HepG2 (cell line): ENCODE data around the gene AGRN. TPM values are rescaled to one million over a fixed set of nuclear protein-coding genes. Genes with fewer than 3 reads are reported as not detected.
A peak's percentile ranks its signal among the peaks of the same experiment; 100 is the strongest.

ENCODE experiments used
- ARNTL ChIP-seq: sonication (generic); formaldehyde crosslinking; IDR thresholded peaks from 2 replicates; pipeline ENCODE4 v1.4.0; 2020; ENCODE audit warnings: mild to moderate bottlenecking, missing genetic modification reagents
- DNMT1 ChIP-seq: sonication (generic); formaldehyde crosslinking; IDR thresholded peaks from 2 replicates; pipeline ENCODE4 v1.5.1; 2020; ENCODE audit warnings: mild to moderate bottlenecking, missing genetic modification reagents
- KAT7 ChIP-seq: IDR thresholded peaks from 2 replicates; pipeline ENCODE4 v1.6.1; 2018; ENCODE audit warnings: borderline replicate concordance, missing compliant biosample characterization
- KLF13 ChIP-seq: sonication (generic); formaldehyde crosslinking; IDR thresholded peaks from 2 replicates; pipeline ENCODE4 v1.4.0; 2020; ENCODE audit warnings: mild to moderate bottlenecking, missing genetic modification reagents
- KLF15 ChIP-seq: sonication (generic); formaldehyde crosslinking; IDR thresholded peaks from 2 replicates; pipeline ENCODE4 v1.8.1; 2023; ENCODE audit warnings: borderline replicate concordance, mild to moderate bottlenecking, inconsistent platforms, missing genetic modification reagents, mixed read lengths
- KLF6 ChIP-seq: IDR thresholded peaks from 2 replicates; pipeline ENCODE4 v1.8.0; 2016; ENCODE audit warnings: missing biosample characterization, missing genetic modification reagents
- MAZ ChIP-seq, 2 experiments: sonication (generic) in 1 of 2; formaldehyde crosslinking in 1 of 2; IDR thresholded peaks; 2 replicates each; pipeline versions ENCODE4 v1.5.0 to v1.6.1; 2012 to 2020; ENCODE audit warnings: low read depth in 2 of 2, mild to moderate bottlenecking in 2 of 2, borderline replicate concordance in 1 of 2, improper control_type of control experiment in 1 of 2, low read length in 1 of 2, missing genetic modification reagents in 1 of 2, moderate library complexity in 1 of 2
- MXD4 ChIP-seq: IDR thresholded peaks from 2 replicates; pipeline ENCODE4 v1.6.1; 2016; ENCODE audit warnings: mild to moderate bottlenecking, missing biosample characterization, missing genetic modification reagents
- NBN ChIP-seq: fragments of 450-650 bp; conservative IDR thresholded peaks from 2 replicates; pipeline ENCODE4 v1.6.1; 2017
- NCOA2 ChIP-seq: sonication (generic); formaldehyde crosslinking; IDR thresholded peaks from 2 replicates; pipeline ENCODE4 v1.8.0; 2022; ENCODE audit warnings: inconsistent platforms
- NONO ChIP-seq, 2 experiments: fragments of 450-650 bp in 1 of 2; sonication (generic) in 1 of 2; formaldehyde crosslinking in 1 of 2; IDR thresholded peaks in 1 of 2; conservative IDR thresholded peaks in 1 of 2; 2 replicates each; pipeline versions ENCODE4 v1.6.1 to v1.8.0; 2017 to 2022; ENCODE audit warnings: mild to moderate bottlenecking in 1 of 2, missing genetic modification reagents in 1 of 2, moderate library complexity in 1 of 2
- NR1H2 ChIP-seq: sonication (generic); formaldehyde crosslinking; IDR thresholded peaks from 2 replicates; pipeline ENCODE4 v1.8.1; 2022; ENCODE audit warnings: low read depth, missing genetic modification reagents, borderline replicate concordance
- PITX1 ChIP-seq: sonication (generic); formaldehyde crosslinking; IDR thresholded peaks from 2 replicates; pipeline ENCODE4 v1.5.1; 2020; ENCODE audit warnings: mild to moderate bottlenecking, missing genetic modification reagents
- POLR2A ChIP-seq, 2 experiments: IDR thresholded peaks; 2 replicates each; pipeline ENCODE4 v1.6.1; 2011; ENCODE audit warnings: low read depth in 2 of 2, low read length in 2 of 2, mild to moderate bottlenecking in 1 of 2, moderate library complexity in 1 of 2; ENCODE audit not compliant: insufficient read depth in 1 of 2
- RELA ChIP-seq: sonication (generic); formaldehyde crosslinking; IDR thresholded peaks from 2 replicates; pipeline ENCODE4 v1.4.0; 2020; ENCODE audit warnings: missing genetic modification reagents
- SP5 ChIP-seq: IDR thresholded peaks from 2 replicates; pipeline ENCODE4 v1.6.1; 2016; ENCODE audit warnings: low read depth, borderline replicate concordance
- ZNF281 ChIP-seq: sonication (generic); formaldehyde crosslinking; IDR thresholded peaks from 2 replicates; pipeline ENCODE4 v1.4.0; 2020; ENCODE audit warnings: missing genetic modification reagents, borderline replicate concordance
- polyA plus RNA-seq, 8 experiments: library from polyadenylated mRNA; depleted of rRNA in 3 of 8; stranded (reverse) in 7 of 8; unstranded in 1 of 8; fragments of >200 nt; fragmentation: Illumina TruSeq in 4 of 8; extraction: Trizol in 4 of 8; gene quantifications; 2 replicates each; pipeline versions ENCODE4 v1.2.1 to v1.2.3, GENCODE V29; 2011 to 2016; ENCODE audit warnings: low read depth in 4 of 8, missing spikeins in 1 of 8, mixed read lengths in 1 of 8; ENCODE audit not compliant: insufficient read depth in 1 of 8
- total RNA-seq, 5 experiments: library from RNA; depleted of rRNA; stranded (reverse); fragments of >200 nt; fragmentation: Illumina TruSeq; extraction: Trizol; gene quantifications; 2 replicates each; pipeline ENCODE4 v1.2.3, GENCODE V29; 2016; ENCODE audit warnings: low read depth in 1 of 5
- TF ChIP-seq, protein P1 (sequence below): sonication (generic); formaldehyde crosslinking; conservative IDR thresholded peaks from 2 replicates; pipeline ENCODE4 v1.4.0; 2020; ENCODE audit warnings: missing genetic modification reagents
- TF ChIP-seq, protein P2 (sequence below): sonication (generic); formaldehyde crosslinking; IDR thresholded peaks from 2 replicates; pipeline ENCODE4 v1.8.0; 2022; ENCODE audit warnings: low read depth, missing genetic modification reagents
- TF ChIP-seq, protein P3 (sequence below): sonication (generic); formaldehyde crosslinking; IDR thresholded peaks from 2 replicates; pipeline ENCODE4 v1.5.1; 2020; ENCODE audit warnings: mild to moderate bottlenecking, moderate library complexity, missing genetic modification reagents

Gene AGRN
- total and polyA plus RNA-seq, 2 of the 13 experiments (the other 11 are each of a cell fraction or from before 2014, with no cell fraction given), result 29.8 to 65.2 TPM

- TF ChIP-seq, protein P1, sequence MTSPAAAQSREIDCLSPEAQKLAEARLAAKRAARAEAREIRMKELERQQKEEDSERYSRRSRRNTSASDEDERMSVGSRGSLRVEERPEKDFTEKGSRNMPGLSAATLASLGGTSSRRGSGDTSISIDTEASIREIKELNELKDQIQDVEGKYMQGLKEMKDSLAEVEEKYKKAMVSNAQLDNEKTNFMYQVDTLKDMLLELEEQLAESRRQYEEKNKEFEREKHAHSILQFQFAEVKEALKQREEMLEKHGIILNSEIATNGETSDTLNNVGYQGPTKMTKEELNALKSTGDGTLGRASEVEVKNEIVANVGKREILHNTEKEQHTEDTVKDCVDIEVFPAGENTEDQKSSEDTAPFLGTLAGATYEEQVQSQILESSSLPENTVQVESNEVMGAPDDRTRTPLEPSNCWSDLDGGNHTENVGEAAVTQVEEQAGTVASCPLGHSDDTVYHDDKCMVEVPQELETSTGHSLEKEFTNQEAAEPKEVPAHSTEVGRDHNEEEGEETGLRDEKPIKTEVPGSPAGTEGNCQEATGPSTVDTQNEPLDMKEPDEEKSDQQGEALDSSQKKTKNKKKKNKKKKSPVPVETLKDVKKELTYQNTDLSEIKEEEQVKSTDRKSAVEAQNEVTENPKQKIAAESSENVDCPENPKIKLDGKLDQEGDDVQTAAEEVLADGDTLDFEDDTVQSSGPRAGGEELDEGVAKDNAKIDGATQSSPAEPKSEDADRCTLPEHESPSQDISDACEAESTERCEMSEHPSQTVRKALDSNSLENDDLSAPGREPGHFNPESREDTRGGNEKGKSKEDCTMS (CRISPR knock-in tag), result no peak
- TF ChIP-seq NCOA2, result no peak
- TF ChIP-seq, protein P2, sequence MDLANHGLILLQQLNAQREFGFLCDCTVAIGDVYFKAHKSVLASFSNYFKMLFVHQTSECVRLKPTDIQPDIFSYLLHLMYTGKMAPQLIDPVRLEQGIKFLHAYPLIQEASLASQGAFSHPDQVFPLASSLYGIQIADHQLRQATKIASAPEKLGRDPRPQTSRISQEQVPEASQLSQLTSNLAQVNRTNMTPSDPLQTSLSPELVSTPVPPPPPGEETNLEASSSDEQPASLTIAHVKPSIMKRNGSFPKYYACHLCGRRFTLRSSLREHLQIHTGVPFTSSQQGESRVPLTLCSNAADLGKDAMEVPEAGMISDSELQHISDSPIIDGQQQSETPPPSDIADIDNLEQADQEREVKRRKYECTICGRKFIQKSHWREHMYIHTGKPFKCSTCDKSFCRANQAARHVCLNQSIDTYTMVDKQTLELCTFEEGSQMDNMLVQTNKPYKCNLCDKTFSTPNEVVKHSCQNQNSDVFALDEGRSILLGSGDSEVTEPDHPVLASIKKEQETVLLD (CRISPR knock-in tag), result no peak
- TF ChIP-seq RELA, result no peak
- no peak for TF ChIP-seq KLF6 (CRISPR knock-in tag)
- TF ChIP-seq NBN, result no peak
- TF ChIP-seq KLF15 (CRISPR knock-in tag), result no peak
- TF ChIP-seq, protein P3, sequence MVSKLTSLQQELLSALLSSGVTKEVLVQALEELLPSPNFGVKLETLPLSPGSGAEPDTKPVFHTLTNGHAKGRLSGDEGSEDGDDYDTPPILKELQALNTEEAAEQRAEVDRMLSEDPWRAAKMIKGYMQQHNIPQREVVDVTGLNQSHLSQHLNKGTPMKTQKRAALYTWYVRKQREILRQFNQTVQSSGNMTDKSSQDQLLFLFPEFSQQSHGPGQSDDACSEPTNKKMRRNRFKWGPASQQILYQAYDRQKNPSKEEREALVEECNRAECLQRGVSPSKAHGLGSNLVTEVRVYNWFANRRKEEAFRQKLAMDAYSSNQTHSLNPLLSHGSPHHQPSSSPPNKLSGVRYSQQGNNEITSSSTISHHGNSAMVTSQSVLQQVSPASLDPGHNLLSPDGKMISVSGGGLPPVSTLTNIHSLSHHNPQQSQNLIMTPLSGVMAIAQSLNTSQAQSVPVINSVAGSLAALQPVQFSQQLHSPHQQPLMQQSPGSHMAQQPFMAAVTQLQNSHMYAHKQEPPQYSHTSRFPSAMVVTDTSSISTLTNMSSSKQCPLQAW (CRISPR knock-in tag), result no peak
- peak; percentile 29; the same call in 1 of the 2 replicates for TF ChIP-seq MAZ (IDR thresholded peaks at IDR 0.05; ENCODE audit: borderline replicate concordance, low read depth, low read length)
- peak; percentile 39; the same call in 1 of the 2 replicates for TF ChIP-seq MAZ (CRISPR knock-in tag; IDR thresholded peaks at IDR 0.05; ENCODE audit: low read depth)
- no peak for TF ChIP-seq MXD4 (CRISPR knock-in tag)
- no peak for TF ChIP-seq DNMT1 (CRISPR knock-in tag)
- TF ChIP-seq POLR2A (IDR thresholded peaks at IDR 0.05; ENCODE audit: insufficient read depth in 1 of 2, low read depth in 2 of 2, low read length in 2 of 2), result no peak
- peak; percentile 94 for TF ChIP-seq SP5 (CRISPR knock-in tag)
- no peak for TF ChIP-seq ARNTL
- no peak for TF ChIP-seq NR1H2 (CRISPR knock-in tag)
- TF ChIP-seq NONO (IDR thresholded peaks at IDR 0.05), result no peak
- TF ChIP-seq NONO (CRISPR knock-in tag; conservative IDR thresholded peaks at IDR 0.05), result 0 out of 2 replicates have a peak, but pooled peaks have one; percentile 4
- TF ChIP-seq PITX1, result no peak; the same call in 1 of the 2 replicates
- no peak for TF ChIP-seq KAT7 (CRISPR knock-in tag)
- TF ChIP-seq KLF13 (CRISPR knock-in tag), result no peak
- TF ChIP-seq ZNF281 (CRISPR knock-in tag), result peak; percentile 87
These were observed 17.7 kb downstream of the AGRN start (continued) for GRCh38 chr1:1037366-1038327.
